Gastrocnemius medialis (tissue), 4 donors: ENCODE measurements around the gene GINS1.

ENCODE experiments used
- CTCF ChIP-seq, 5 experiments: fragments of 450-650 bp in 3 of 5; fragments of 200-600 bp in 2 of 5; sonication (generic) in 2 of 5; IDR thresholded peaks in 4 of 5; conservative IDR thresholded peaks in 1 of 5; 1 replicate in 4 of 5; 2 replicates in 1 of 5; pipeline ENCODE4 v1.5.1; 2016 to 2019; ENCODE audit warnings: antibody characterized with exemption in 5 of 5, mild to moderate bottlenecking in 3 of 5, moderate library complexity in 3 of 5
- POLR2A ChIP-seq, 2 donors: fragments of 450-650 bp; IDR thresholded peaks; one replicate each; pipeline ENCODE4 v1.6.1; 2017; ENCODE audit warnings: antibody characterized with exemption in 2 of 2, mild to moderate bottlenecking in 2 of 2, moderate library complexity in 2 of 2

- TF ChIP-seq CTCF (IDR thresholded peaks at IDR 0.05 in 4 of 5, conservative IDR thresholded peaks at IDR 0.05 in 1 of 5) (no peak), POLR2A (IDR thresholded peaks at IDR 0.05) (no peak)
Observed at GRCh38 chr20:25457886-25458680, 50.6 kb downstream of the GINS1 start.
